ENCODE results near the gene ZNF561. TPM values are rescaled to one million over a fixed set of nuclear protein-coding genes. Genes with fewer than 3 reads are reported as not detected.
"Not testable (repeated sequence)": the region's sequence is repeated elsewhere in the genome, so short reads cannot be mapped to it uniquely, and the experiment has no call there.

ZNF561 gene
- 10 to 100 TPM; 26.7 to 40.1 (median 35.2) TPM for polyA plus RNA-seq (ENCODE audit: insufficient read length in 10 of 10)
- long read RNA-seq, donor 1, full-length matches to known transcripts = 7 of 7 reads
- long read RNA-seq, donor 1, partial matches to known transcripts = 0 of 7 reads
- long read RNA-seq, donor 1, other reads (novel, unspliced or antisense) = 0 of 7 reads
- long read RNA-seq, donor 2, full-length matches to known transcripts = 8 of 8 reads
- long read RNA-seq, donor 2, partial matches to known transcripts = 0 of 8 reads
- long read RNA-seq, donor 2, other reads (novel, unspliced or antisense) = 0 of 8 reads
- long read RNA-seq, donor 3 = 0 reads
- long read RNA-seq, donor 4, full-length matches to known transcripts = 2 of 7 reads
- long read RNA-seq, donor 4, partial matches to known transcripts = 5 of 7 reads
- long read RNA-seq, donor 4, other reads (novel, unspliced or antisense) = 0 of 7 reads
- long read RNA-seq, donor 5, full-length matches to known transcripts = 3 of 8 reads
- long read RNA-seq, donor 5, partial matches to known transcripts = 5 of 8 reads
- long read RNA-seq, donor 5, other reads (novel, unspliced or antisense) = 0 of 8 reads
- long read RNA-seq, donor 6, full-length matches to known transcripts = 3 of 3 reads
- long read RNA-seq, donor 6, partial matches to known transcripts = 0 of 3 reads
- long read RNA-seq, donor 6, other reads (novel, unspliced or antisense) = 0 of 3 reads
- long read RNA-seq, donor 7, partial matches to known transcripts = 0 of 2 reads
- long read RNA-seq, donor 7, other reads (novel, unspliced or antisense) = 0 of 2 reads
- long read RNA-seq, donor 8, full-length matches to known transcripts = 3 of 8 reads
- long read RNA-seq, donor 8, partial matches to known transcripts = 0 of 8 reads
- long read RNA-seq, donor 8, other reads (novel, unspliced or antisense) = 5 of 8 reads
- long read RNA-seq, donor 9, full-length matches to known transcripts = 2 of 2 reads
- long read RNA-seq, donor 9, partial matches to known transcripts = 0 of 2 reads
- long read RNA-seq, donor 9, other reads (novel, unspliced or antisense) = 0 of 2 reads

DNA sequence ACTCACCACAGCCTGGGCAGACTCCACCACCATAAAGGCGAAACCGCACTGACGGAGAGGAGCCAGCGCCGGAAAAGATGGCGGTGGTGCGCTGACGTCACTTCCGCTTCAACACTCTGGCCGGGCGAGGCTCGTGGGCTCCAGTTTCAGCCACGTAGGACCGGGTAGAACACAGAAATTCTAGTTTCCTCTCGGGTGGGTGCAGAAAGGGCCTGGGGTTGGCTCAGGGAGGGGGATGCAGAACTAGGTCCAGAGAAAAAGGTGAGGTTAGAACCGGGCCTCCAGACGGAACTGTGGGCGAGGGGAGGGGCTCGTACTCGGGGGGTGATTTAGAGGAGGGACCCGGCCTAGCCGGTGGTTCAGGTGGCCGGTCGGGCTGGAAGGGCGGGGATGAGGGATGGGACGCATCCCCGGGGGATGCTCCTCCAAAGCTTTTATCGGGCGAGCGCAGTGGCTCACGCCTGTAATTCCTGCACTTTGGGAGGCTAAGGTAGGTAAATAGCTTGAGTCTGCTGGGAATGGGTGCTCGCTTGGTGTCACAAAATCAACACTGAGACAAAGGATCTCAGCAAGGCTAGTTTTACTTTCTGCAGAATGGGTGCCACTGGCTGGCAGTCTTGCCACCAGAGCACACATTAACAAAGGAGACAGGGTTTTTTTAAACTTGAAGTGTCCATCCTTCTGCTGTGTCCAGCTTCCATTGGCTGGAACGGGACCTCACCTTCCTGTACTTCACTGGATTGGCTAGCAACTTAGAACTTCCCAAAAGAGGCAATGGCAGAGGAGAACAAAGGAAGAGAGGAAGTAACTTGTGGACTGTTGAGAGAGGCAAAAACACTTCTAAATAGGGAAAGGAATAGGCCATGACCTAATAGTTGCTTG, at the start of gene ZNF561:
Gene ZNF561, minus strand, starts transcription at position 77 of the 882 bp plus-strand sequence. CDS start 1,776 bp downstream, outside the sequence.
- DNase-seq = peak; percentile 90 to 97 (median 93)

DNA sequence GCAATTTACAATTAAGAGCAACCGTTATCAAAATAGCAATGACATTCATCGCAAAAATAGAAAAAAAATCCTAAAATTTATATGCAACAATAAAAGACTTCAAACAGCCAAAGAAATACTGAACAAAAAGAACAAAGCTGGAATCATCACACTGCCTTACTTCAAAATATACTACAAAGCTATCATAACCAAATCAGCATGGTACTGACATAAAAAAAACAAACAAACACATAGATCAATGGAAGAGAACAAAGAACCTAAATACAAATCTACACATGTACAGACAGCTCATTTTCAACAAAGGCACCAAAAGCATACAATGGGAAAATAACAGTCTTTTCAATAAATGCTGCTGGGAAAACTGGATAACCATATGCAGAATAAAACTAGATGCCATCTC, 47.5 kb upstream of the ZNF561 start:
- no peak for DNase-seq

DNA sequence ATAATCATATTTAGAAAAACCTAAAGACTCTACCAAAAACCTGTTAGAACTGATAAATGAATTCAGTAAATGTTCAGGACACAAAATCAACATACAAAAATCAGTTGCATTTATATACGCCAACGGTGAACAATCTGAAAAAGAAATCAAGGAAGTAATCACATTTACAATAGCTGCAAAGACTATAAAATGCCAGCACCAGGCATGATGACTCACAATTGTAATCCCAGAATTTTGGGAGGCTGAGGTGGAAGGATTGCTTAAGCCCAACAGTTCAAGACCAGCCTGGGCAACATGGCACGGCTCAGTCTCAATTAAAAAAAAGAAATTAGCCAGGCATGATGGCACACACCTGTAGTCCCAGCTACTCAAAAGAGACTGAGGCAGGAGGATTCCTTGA, 46.9 kb upstream of the ZNF561 start:
- no peak for DNase-seq

DNA sequence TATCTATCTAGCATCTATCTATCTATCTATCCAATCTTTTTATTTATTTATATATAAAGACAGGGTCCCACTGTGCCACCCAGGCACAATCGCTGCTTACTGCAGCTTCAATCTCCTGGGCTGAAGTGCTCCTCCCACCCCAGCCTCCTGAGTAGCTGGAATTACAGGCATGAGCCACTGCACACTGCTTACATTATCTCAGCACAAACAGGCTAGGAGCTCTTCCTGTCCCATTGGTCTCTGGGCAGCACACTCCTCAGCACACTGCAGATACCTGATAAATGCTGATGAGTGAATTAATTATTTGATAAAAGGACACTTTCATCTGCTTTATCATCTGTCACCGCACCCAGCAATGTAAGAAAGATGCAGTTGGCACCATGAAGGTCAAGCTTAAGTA, 37.7 kb upstream of the ZNF561 start:
- DNase-seq = no peak

DNA sequence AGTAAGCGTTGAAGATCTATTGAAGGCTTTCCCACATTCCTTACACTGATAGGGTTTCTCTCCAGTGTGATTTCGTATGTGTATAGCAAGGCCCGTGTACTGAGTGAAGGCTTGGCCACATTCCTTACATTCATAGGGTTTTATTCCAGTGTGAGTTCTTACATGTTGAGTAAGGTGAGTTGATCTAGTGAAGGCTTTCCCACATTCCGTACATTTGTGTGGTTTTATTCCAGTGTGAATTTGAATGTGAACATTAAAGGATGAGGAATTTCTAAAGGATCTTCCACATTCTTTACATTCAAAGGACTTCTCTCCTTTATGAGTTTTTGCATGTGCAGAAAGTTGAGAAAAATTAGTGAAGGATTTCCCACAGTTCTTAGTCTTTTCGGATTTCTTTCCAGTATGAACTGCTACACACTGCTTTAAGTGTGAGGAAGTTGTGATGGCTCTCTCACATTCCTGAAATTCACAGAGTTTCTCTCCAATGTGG, 32.1 kb upstream of the ZNF561 start:
- DNase-seq = not testable (repeated sequence)

DNA sequence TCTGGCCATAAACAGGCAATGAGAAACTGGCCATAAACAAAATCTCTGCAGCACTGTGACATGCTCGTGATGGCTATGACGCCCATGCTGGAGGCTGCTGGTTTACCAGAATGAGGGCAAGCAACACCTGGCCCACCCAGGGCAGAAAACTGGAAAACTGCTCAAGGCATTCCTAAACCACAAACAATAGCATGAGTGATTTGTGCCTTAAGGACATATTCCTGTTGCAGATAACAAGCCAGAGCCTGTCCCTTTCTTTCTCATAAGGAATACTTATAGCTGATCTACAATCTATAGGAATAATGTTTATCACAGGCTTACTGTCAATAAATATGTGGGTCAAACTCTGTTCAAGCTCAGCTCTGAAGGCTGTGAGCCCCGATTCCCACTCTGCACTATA, 30.4 kb upstream of the ZNF561 start:
- not testable (repeated sequence) for DNase-seq

DNA sequence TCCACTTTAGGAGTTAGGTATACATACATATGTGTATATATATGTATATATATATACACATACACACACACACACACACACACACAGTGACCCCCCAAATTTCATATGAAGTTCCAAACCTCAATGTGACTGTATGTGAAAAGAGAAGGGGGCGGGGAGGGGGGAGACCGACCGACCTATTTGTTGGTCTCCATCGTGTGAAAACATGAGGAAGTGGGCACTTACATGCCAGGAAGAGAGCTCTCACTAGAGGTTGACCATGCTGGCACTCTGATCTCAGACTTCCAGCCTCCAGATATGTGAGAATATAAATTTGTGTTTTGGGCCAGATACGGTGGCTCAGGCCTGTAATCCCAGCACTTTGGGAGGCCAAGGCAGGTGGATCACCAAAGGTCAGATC, 29.3 kb upstream of the ZNF561 start:
- no peak for DNase-seq

DNA sequence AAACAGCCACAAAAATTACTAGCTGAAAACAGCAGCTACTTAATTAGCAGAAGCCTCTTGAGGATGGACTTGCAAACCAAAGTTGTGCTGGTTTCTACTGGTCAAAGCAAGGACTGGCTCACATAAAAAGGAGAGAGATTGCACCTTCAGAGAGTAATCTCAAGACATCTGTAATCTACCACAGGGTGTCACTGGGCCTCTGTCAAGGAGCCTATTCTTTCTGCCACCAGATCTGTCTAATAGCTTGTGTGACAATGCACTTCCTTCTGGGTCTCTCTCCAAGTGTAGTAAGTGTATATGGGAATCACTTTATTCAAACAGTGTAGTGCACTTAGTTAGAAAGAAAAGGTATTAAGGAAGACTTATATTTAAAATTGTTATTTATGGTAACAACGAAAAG, 24.4 kb upstream of the ZNF561 start:
- no peak for DNase-seq

DNA sequence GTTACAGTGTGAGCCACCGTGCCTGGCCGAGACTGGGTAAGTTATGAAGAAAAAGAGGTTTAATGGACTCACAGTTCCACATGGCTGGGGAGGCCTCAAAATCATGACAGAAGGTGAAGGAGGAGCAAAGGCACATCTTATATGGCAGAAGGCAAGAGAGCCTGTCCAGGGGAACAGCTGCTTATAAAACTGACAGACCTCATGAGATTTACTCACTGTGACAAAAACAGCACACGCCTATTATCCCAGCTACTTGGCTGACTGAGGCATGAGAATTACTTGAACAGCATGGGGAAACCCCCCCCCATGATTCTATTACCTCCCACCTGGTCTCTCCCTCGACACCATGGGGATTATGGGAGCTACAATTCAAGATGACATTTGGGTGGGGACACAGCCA, 23.4 kb upstream of the ZNF561 start:
- no peak for DNase-seq

DNA sequence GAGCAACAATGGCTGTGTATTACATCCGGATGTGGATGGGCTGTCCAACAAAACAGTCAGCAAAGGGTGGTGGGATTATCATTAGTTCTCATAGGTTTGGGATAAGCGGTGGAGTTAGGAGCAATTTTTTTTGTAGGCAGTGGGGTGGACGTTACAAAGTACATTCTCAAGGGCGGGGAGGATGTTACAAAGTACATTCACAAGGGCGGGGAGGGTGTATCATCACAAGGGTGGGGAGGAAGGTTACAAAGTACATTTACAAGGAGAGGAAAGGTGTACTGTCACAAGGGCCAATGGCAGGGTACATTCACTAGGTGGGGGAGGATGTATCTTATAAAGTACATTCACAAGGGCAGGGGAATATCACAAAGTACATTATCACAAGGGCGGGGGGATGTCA, 20.8 kb upstream of the ZNF561 start:
- no peak for DNase-seq

DNA sequence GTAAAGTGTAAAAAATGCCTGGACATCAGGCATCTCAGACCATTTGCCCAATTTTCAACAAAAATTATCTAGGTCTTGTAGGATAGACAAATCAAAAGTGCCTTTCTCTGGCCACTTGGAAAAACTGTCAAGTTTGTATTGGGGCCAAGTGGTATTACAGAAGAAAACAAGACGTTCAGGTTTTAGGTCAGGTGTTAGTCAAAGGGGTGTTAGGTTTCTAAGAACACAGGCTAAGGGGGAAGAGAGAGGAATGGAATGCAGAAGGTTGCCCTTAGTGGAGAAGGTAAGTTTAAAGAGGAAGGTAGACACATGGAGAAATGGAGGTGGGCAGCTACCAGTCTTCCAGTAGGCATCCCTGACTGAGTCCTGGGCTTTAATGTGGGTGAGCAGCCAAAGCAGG, 19.9 kb upstream of the ZNF561 start:
- DNase-seq = no peak

DNA sequence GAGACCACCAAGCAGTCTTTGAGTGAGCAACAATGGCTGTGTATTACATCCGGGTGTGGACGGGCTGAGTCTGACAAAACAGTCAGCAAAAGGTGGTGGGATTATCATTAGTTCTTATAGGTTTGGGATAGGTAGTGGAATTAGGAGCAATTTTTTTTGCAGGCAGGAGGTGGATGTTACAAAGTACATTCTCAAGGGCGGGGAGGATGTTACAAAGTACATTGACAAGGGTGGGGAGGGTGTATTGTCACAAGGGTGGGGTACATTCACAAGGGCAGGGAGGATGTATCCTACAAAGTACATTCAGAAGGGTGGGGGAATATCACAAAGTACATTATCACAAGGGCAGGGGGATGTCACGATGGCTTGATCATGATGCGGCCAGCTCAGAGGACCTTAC, 15.0 kb upstream of the ZNF561 start:
- no peak for DNase-seq

DNA sequence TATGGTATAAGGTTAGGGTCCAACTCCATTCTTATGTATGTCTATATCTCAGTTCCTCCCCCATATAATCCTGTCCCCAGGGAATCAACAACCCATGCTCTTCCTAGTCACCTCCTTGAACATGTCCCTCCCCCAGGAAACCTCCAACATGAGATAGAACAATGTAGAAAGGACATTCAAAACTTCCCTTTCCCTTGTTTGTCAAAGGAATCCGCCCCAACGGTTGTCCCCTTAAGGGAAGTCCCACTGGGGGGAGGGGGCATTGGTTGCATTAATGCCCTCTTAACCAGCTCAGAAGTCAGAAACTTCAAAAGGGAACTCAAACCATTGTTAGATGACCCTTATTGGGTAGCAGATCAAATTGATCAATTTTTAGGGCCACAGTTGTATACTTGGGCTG, 6.8 kb upstream of the ZNF561 start:
- DNase-seq = no peak

DNA sequence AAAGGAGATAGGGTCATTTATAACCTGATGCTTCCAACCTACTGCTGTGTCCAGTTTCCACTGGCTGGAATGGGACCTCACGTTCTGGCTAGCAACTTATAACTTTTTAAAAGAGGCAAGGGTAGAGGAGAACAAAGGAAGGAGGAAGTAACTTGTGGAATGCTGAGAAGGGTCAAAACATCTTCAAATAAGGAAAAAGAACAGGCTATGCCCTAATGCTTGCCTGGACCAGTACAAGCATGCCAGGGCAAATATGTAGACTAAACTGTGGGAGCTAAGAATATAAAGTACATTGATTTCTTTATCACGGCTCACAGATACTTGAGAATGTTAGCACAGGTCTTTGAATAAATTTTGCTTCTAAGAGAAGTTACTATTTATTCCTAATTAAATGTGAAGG, 1.5 kb upstream of the ZNF561 start:
- DNase-seq = peak in 1 of 3 donors; percentile 8

DNA sequence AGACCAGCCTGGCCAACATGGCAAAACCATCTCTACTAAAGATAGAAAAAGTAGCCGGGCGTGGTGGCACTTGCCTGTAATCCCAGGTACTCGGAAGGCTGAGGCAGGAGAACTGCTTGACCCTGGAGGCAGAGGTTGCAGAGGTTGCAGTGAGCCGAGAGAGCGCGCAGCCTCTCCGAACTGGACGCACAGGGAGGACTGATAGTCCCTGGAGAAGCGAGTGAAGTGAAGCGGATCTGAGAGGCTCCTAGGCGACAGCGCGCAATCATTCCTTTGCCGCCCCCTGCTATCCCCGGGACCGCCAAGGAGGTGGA, 233 bp downstream of the ZNF561 start:
- no peak for DNase-seq

DNA sequence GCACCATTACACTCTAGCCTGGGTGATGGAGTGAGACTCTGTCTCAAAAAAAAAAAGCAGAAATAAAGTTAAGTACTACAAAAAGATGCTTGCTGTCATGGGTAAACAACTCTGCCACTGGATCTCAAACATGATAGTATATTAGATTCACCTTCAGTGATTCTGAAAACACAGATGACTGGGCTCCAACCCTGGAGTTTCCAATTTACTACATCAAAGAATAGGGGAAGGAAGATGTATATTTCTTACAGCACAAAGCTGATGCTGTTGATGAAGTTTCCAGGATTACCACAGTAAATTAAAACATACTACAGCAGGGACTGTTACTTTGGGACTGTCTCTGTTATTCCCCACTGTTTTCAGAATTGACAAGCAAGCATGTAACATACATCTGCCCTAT, 5.2 kb downstream of the ZNF561 start:
- no peak for DNase-seq

DNA sequence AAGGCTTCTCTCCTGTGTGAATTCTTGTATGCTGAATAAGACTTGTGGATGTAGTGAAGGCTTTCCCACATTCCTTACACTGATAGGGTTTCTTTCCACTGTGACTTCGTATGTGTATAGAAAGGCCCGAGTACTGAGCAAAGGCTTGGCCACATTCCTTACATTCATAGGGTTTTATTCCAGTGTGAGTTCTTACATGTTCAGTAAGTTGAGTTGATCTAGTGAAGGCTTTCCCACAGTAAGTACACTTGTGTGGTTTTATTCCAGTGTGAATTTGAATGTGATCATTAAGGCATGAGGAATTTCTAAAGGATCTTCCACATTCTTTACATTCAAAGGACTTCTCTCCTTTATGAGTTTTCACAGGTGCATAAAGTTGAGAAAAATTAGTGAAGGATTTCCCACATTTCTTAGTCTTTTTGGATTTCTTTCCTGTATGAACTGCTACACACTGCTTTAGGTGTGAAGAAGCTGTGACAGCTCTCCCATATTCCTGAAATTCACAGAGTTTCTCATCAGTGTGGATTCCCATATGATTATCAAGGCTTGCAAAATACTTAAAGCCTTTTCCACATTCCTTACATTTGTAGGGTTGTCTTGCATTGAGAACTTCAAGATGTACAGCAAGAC, 10.4 kb downstream of the ZNF561 start:
- no peak for DNase-seq

DNA sequence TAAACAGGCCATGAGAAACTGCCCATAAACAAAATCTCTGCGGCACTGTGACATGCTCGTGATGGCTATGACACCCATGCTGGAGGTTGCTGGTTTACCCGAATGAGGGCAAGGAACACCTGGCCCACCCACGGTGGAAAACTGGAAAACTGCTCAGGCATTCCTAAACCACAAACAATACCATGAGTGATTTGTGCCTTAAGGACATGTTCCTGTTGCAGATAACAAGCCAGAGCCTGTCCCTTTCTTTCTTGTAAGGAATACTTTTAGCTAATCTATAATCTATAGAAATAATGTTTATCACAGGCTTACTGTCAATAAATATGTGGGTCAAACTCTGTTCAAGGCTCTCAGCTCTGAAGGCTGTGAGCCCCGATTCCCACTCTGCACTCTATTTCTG, 12.1 kb downstream of the ZNF561 start:
- no peak for DNase-seq

DNA sequence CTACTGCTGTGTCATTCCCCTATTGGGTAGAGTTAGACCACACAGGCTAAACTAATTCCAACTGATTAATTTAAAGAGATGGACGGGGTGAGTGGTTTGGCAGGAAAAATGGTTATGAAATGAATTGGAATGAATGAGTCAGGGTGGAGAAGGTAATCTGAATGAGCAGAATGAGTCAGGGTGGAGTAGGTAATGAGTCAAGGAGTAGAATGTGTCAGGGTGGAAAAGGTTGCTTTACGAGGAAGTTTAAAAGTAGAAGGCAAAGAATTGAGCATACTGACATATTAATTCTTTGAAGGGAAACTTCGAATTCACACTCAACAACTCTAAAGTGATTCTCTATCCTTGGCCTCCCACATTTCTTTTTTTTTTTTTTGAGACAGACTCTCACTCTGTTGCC, 24.0 kb downstream of the ZNF561 start:
- DNase-seq = peak in 1 of 3 donors; percentile 23

DNA sequence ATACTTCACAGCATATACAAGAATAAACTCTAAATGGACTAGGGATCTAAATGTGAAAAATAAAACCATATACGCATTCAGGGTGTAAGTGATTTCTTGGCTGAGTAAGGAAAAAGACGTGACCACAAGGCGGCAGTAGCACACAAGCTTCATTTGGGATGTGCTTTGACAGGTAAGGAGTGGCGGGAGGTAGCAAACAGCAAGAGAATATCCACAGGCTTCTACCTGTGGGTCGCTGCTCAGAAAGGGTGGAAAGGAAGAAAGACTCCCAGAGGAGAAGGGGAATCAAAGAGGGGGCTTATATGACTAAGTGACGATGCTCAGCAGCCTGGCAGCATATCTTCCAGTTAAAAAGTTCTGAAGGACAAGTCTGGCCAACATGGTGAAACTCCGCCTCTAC, 34.3 kb downstream of the ZNF561 start:
- peak; percentile 16 to 63 (median 21) for DNase-seq
